Body of pancreas (tissue), 4 donors: Measurements from ENCODE around the gene NCK1. TPM values are rescaled to one million over a fixed set of nuclear protein-coding genes. Genes with fewer than 3 reads are reported as not detected.

Experiments
- ATAC-seq: fragments of 150-250 bp; one replicate; pipeline ENCODE4 v1.9.1; 2016
- DNase-seq, 4 donors: peaks; one replicate each; pipeline ENCODE4 v3.0.0-alpha.2; 2019
- H3K27ac ChIP-seq, 4 donors: fragments of 200-600 bp; sonication (generic); 1 replicate in 3 of 4; 2 replicates in 1 of 4; pipeline versions ENCODE4 v1.5.1 to v1.6.1; 2016 to 2019; ENCODE audit warnings: mild to moderate bottlenecking in 1 of 4, mixed read lengths in 1 of 4, moderate library complexity in 1 of 4
- H3K27me3 ChIP-seq, 2 donors: fragments of 200-600 bp; sonication (generic); one replicate each; pipeline ENCODE4 v1.6.0; 2016; ENCODE audit warnings: mild to moderate bottlenecking in 1 of 2
- H3K36me3 ChIP-seq, 2 donors: fragments of 200-600 bp; sonication (generic); replicated peaks in 1 of 2; 2 replicates each; pipeline ENCODE4 v1.5.1; 2016; ENCODE audit warnings: low read depth in 2 of 2; ENCODE audit not compliant: insufficient read depth in 1 of 2
- H3K4me1 ChIP-seq: fragments of 200-600 bp; sonication (generic); one replicate; pipeline ENCODE4 v1.6.0; 2016
- H3K4me3 ChIP-seq, 2 donors: fragments of 200-600 bp; sonication (generic); 1 replicate in 1 of 2; 2 replicates in 1 of 2; pipeline ENCODE4 v1.5.1; 2016 to 2019
- H3K9me3 ChIP-seq, 3 donors: fragments of 200-600 bp; sonication (generic); 1 replicate in 2 of 3; 2 replicates in 1 of 3; pipeline ENCODE4 v1.5.1; 2016
- CTCF ChIP-seq, 7 experiments: fragments of 450-650 bp in 4 of 7; fragments of 200-600 bp in 3 of 7; sonication (generic) in 3 of 7; IDR thresholded peaks; one replicate each; pipeline ENCODE4 v1.5.1; 2016 to 2019; ENCODE audit warnings: antibody characterized with exemption in 7 of 7
- POLR2A ChIP-seq, 3 donors: fragments of 450-650 bp; IDR thresholded peaks; one replicate each; pipeline ENCODE4 v1.6.1; 2016; ENCODE audit warnings: antibody characterized with exemption in 3 of 3, mild to moderate bottlenecking in 2 of 3
- WGBS, 2 donors: methylation state at CpG; one replicate each; pipeline ENCODE4 v1.1.5; 2017; 5-methylcytosine and 5-hydroxymethylcytosine counted together
- intact Hi-C: fragments of 100-400 bp; cut with DNase I; formaldehyde crosslinking; loops from one replicate; pipeline ENCODE4 v1.15.1; 2023
- total RNA-seq, 2 donors: library from RNA; depleted of rRNA; stranded (reverse); fragments of >200 nt; gene quantifications; one replicate each; pipeline ENCODE4 v1.1.0, GENCODE V29; 2016

Gene NCK1
- total RNA-seq = 10 to 100 TPM; 19.4 to 20.0 TPM

- H3K4me1 ChIP-seq = peaks cover 37% of the 10 kb centered on the region
- DNase-seq (peak; percentile 96 to 98 (median 98)), ATAC-seq (peak; percentile 97)
- peak within 1 kb of the TSS; percentile 73 to 98 (median 96) for H3K27ac ChIP-seq
- intact Hi-C loops = no loop called here
- peak within 1 kb of the TSS; percentile 64 to 82 for H3K4me3 ChIP-seq
- no peaks in the 10 kb centered on the region for H3K36me3 ChIP-seq
- TF ChIP-seq POLR2A (IDR thresholded peaks at IDR 0.05) (peak; percentile 86 to 96 (median 95)), CTCF (IDR thresholded peaks at IDR 0.05) (peak in 4 of 7 experiments; percentile 7 to 33 (median 30))
- WGBS, 2 donors = 0% methylated on average over 6 to 66 of the region's 67 CpGs
- no peaks in the 10 kb centered on the region for H3K9me3 ChIP-seq
- H3K27me3 ChIP-seq = no peaks in the 10 kb centered on the region
Observed at GRCh38 chr3:136861890-136862616, at the start of gene NCK1. Gene NCK1, plus strand, starts transcription at chr3:136862208. Its CDS starts 65,794 bp downstream, at chr3:136928002.

GRCh38 chr3:136817448-136817847 is 44.6 kb upstream of the NCK1 start:
- Histone ChIP-seq H3K4me1 (peaks cover 15% of the 10 kb centered on the region), H3K9me3 (no peaks in the 10 kb centered on the region), H3K36me3 (no peaks in the 10 kb centered on the region), H3K4me3 (no peak overlapping the region), H3K27ac (no peak overlapping the region), H3K27me3 (no peaks in the 10 kb centered on the region)
- intact Hi-C loops = no loop called here
- TF ChIP-seq POLR2A (IDR thresholded peaks at IDR 0.05) = no peak
- no peak for TF ChIP-seq CTCF (IDR thresholded peaks at IDR 0.05)
- ATAC-seq (no peak), DNase-seq (no peak)
- 58 to 82% methylated on average over 1 of the region's 1 CpG for WGBS, 2 donors

DNA sequence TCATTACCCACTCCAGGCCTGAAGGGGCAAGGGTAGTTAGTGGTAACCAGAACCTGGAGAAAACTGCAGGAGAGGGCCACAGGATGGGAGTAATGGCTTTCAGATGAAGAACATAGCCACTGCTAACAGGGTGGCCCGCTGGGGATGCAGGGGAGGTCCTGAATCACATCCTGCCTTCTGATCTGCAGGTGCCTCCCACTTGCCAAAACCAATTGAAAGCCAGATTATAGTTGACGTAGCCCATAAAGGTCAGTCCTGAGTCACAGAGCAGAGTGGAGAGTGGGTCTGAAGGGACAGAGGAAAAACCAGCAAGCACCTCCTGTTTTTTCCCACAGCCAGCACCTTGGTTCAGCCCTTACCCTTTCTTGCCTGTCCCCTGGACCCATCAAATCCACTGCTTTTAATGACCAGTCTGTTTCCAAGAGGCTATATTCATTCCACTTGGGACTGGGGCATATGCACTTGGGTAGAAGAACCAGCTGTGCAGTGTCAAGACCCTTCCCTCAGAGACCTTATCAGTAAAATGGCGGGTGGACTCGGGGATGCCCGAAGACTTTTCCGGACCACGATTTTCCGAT is 43.7 kb upstream of the NCK1 start:
- Histone ChIP-seq H3K9me3 (no peaks in the 10 kb centered on the region), H3K4me3 (peak overlapping the region; percentile 14 to 37), H3K36me3 (no peaks in the 10 kb centered on the region), H3K27me3 (no peaks in the 10 kb centered on the region), H3K4me1 (peaks cover 15% of the 10 kb centered on the region), H3K27ac (peak overlapping the region; percentile 64 to 88 (median 74))
- peak; percentile 72 for ATAC-seq
- WGBS, 2 donors = 15 to 16% methylated on average over 8 of the region's 8 CpGs
- DNase-seq = peak; percentile 44 to 86 (median 60)
- intact Hi-C loops = no loop called here
- TF ChIP-seq POLR2A (IDR thresholded peaks at IDR 0.05) = peak; percentile 68 to 84 (median 72)
- no peak for TF ChIP-seq CTCF (IDR thresholded peaks at IDR 0.05)

DNA sequence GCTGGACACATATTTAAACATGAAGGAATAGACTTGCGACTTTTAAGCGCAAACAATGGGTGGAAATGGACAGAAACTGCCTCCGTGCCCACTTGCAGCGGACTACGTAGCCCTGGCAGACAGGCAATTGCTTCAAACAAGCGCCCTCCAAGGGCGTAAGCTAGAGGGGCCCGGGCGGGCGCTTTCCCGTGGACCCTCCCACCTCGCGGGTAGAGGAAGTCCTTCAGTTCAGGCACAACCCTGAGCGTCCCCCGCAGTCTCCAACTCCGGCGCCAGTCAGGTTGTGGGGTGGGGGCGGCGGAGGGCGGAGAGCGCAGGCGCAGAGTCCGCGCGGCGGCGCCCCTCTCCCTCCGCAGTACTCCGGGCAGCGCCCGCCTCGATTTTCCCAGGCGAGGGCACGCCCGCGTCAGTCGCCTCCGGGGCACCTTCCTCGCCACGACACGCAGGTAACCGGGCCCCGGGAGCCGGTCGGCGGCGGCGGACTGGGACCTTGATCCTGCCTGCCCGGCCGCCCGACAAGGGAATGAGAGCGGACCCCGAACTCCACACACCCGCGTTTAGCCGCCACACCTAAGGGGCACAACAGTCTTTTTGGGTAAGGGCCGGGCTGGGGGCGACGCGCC is 43.1 kb upstream of the NCK1 start, which contains the start of gene SLC35G2:
Gene SLC35G2 (plus strand): TSS at position 358 of the 623 bp plus-strand sequence. CDS start 35,335 bp downstream, outside the sequence.
- peak; percentile 38 to 66 (median 52) for DNase-seq
- H3K36me3 ChIP-seq = no peaks in the 10 kb centered on the region
- intact Hi-C loops = no loop called here
- WGBS, 2 donors = 0% methylated on average over 2 to 52 of the region's 60 CpGs
- peaks cover 0 to 2% (median 0%) of the 10 kb centered on the region in 3 donors for H3K9me3 ChIP-seq
- TF ChIP-seq POLR2A (IDR thresholded peaks at IDR 0.05) = peak in 1 of 3 donors; percentile 39
- no peak for TF ChIP-seq CTCF (IDR thresholded peaks at IDR 0.05)
- no peaks in the 10 kb centered on the region for H3K27me3 ChIP-seq
- H3K4me3 ChIP-seq = peak within 1 kb of the TSS; percentile 14 to 37
- peak; percentile 57 for ATAC-seq
- H3K4me1 ChIP-seq = peaks cover 15% of the 10 kb centered on the region
- peak within 1 kb of the TSS; percentile 64 to 88 (median 74) for H3K27ac ChIP-seq
